GM12872 (cell line): ENCODE measurements around the gene ZBTB49.

Source experiments
- TF ChIP-seq, protein P1 (sequence below): IDR thresholded peaks from 3 replicates; pipeline ENCODE4 v1.5.1; 2011; ENCODE audit warnings: low read depth, mild to moderate bottlenecking, low read length, moderate library complexity; ENCODE audit not compliant: insufficient read depth

Gene ZBTB49

GRCh38 chr4:4269856-4270255 is 20.2 kb upstream of the ZBTB49 start:
- TF ChIP-seq, protein P1, sequence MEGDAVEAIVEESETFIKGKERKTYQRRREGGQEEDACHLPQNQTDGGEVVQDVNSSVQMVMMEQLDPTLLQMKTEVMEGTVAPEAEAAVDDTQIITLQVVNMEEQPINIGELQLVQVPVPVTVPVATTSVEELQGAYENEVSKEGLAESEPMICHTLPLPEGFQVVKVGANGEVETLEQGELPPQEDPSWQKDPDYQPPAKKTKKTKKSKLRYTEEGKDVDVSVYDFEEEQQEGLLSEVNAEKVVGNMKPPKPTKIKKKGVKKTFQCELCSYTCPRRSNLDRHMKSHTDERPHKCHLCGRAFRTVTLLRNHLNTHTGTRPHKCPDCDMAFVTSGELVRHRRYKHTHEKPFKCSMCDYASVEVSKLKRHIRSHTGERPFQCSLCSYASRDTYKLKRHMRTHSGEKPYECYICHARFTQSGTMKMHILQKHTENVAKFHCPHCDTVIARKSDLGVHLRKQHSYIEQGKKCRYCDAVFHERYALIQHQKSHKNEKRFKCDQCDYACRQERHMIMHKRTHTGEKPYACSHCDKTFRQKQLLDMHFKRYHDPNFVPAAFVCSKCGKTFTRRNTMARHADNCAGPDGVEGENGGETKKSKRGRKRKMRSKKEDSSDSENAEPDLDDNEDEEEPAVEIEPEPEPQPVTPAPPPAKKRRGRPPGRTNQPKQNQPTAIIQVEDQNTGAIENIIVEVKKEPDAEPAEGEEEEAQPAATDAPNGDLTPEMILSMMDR, result no peak

DNA sequence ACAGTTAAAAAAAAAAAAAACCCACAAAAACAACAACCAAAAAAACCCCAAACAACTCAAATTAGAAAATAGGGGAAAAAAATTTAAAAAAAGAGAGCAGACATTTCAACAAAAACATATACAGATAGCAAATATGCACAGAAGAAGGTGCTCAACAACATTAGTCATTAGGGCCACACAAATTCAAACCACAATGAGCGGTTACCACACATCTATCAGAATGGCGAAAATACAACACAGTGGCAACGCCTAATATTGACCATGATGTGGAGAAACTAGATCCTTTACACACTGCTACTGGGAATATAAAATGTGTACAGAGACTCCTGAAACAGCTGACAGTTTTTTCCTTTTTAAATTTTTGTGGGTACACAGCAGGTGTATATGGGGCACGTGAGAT is 19.5 kb upstream of the ZBTB49 start:
- TF ChIP-seq, protein P1, result no peak

DNA sequence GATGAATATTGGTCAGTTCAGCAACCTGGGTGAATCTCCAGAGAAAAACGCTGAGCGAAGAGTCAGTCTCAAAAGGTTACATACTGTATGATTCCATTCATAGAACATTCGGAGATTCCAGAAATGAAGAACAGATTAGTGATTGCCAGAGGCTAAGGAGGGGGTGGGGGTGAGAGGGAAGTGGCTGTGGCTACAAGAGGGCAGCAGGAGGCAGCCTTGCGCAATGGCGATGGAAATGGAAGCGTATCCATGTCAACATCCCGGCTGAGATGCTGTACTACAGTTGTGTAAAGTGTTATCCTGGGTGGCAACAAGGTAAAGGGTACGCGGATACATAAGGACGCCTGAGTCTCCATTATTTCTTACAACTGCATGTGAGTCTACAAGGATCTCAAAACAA is 18.1 kb upstream of the ZBTB49 start:
- TF ChIP-seq, protein P1, result 0 out of 3 replicates have a peak, but pooled peaks have one; percentile 6

GRCh38 chr4:4274226-4274625 is 15.8 kb upstream of the ZBTB49 start:
- TF ChIP-seq, protein P1, result no peak

DNA sequence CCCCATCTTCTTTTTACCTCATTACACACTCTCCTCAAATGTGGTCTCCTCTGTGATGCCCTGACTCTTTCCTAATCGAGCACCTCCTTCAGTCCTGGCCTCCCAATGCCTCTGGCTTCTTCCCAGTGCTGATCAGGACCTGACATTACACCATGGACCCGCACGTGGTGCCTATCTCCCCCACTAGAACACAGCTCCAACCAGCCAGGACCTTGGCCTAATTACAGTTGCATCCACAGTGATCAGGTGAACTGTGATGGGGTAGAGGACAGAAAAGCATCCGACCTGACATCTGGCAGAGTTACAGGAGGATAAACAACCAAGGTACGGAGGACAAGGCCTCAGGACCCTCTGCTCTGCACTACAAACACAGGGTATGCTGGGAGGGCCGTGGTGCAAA is 12.5 kb upstream of the ZBTB49 start:
- TF ChIP-seq, protein P1, result no peak

DNA sequence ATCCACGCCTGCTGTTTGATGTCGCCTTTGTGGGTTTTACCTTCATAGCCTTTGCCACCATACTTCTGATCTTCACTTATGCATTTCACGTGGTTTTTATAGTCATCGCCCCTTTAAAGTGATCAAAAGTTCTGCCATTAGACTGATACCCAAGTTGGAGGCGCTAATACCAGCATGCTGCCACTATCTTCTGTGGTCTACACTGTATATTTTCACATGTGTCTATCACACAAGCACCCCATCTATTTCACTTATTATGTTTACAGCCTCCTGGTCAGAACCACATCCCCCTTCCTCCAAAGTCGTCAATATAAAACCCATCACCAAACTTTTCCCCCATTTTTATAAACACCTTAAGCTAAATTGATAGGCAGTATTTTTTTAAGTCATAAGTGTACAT is 8.3 kb upstream of the ZBTB49 start:
- TF ChIP-seq, protein P1, result no peak

DNA sequence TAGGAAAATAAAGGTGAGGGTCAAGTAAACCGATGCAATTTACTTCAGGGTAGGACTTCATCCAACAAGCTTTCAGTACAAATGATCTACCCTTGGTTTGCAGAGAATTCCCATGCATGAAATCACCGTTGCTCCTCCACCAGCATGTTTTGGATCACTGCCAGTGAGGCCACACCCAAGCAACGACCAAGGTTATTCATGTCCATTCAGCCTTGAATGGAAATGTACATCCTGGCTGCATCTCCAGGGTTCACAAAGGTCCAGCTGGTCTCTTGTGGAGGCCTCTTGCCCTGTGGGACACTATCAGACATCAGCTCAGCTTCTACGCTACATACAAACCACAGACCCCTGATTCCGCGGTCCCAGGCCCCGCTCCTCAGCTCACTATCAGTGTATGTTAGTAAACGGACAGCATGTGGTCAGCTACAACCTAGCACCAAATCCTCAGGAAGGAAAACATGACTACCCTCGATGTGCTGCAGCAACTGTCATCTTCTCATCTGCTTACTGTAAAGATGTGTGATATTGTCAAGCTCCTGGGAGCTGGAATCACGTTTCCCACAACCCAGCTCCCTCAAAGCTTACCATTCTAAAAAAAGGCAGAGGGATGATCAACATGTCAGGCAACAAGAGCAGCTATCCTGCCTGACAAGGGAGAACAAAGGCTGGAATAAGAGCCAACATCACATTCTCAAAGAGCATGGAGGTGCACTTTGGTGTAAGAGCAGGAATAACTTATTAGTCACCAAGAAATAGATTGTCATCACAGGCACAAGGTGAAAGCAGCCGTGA is 5.0 kb upstream of the ZBTB49 start:
- TF ChIP-seq, protein P1, result no peak
